GM20431 (cell line): Measurements from ENCODE around the gene TCTA.

Experiments used
- in situ Hi-C: fragments of 300-500 bp; cut with MseI, MboI; formaldehyde crosslinking; loops from one replicate; pipeline ENCODE4 v1.15.0; 2020; ENCODE audit warnings: low sequenced_read_pairs; ENCODE audit not compliant: unreplicated experiment

TCTA gene

GRCh38 chr3:49410066-49410845, 2.0 kb upstream of the TCTA start:
- in situ Hi-C loops = no loop called here

GRCh38 chr3:49410846-49411534, 1.2 kb upstream of the TCTA start:
- in situ Hi-C loops = no loop called here

GRCh38 chr3:49411535-49411967, 672 bp upstream of the TCTA start:
- in situ Hi-C loops = no loop called here

GRCh38 chr3:49412632-49413337, 562 bp downstream of the TCTA start:
- in situ Hi-C loops = no loop called here

- in situ Hi-C loops = no loop called here
These were observed 1.1 kb downstream of the TCTA start for GRCh38 chr3:49413338-49413734.

GRCh38 chr3:49414753-49415152, 2.5 kb downstream of the TCTA start:
- in situ Hi-C loops = no loop called here

- in situ Hi-C loops = no loop called here
These were observed 3.8 kb downstream of the TCTA start for GRCh38 chr3:49415931-49416601.

GRCh38 chr3:49416867-49417266, 4.6 kb downstream of the TCTA start:
- in situ Hi-C loops = no loop called here

- in situ Hi-C loops = no loop called here
These were observed 5.4 kb downstream of the TCTA start for GRCh38 chr3:49417516-49418120.

GRCh38 chr3:49421890-49422378, 9.7 kb downstream of the TCTA start:
- in situ Hi-C loops = no loop called here

GRCh38 chr3:49422379-49423248, 10.4 kb downstream of the TCTA start, which contains the start of gene AMT:
TSS of gene AMT (minus strand) at chr3:49422473. CDS start at chr3:49422450, 23 bp downstream.
- in situ Hi-C loops = no loop called here

- in situ Hi-C loops = no loop called here
These were observed 12.6 kb downstream of the TCTA start for GRCh38 chr3:49424816-49425215.

GRCh38 chr3:49427586-49427985, 15.4 kb downstream of the TCTA start:
- in situ Hi-C loops = no loop called here

GRCh38 chr3:49428752-49429080, 16.5 kb downstream of the TCTA start:
- in situ Hi-C loops = no loop called here

- in situ Hi-C loops = no loop called here
These were observed 22.5 kb downstream of the TCTA start for GRCh38 chr3:49434731-49435130.

- in situ Hi-C loops = no loop called here
These were observed 33.2 kb downstream of the TCTA start for GRCh38 chr3:49445391-49445790.

- in situ Hi-C loops = loop anchor here (25.0 kb wide), 1 partner anchor 291 kb away; the partner anchor contains the start of genes CCDC71 and KLHDC8B
These were observed 41.4 kb downstream of the TCTA start for GRCh38 chr3:49453621-49454020.

GRCh38 chr3:49454458-49454857, 42.2 kb downstream of the TCTA start:
- in situ Hi-C loops = loop anchor here (25.0 kb wide), 1 partner anchor 292 kb away; the partner anchor contains the start of genes CCDC71 and KLHDC8B
